Panc1 (cell line): ENCODE data around the gene SPTBN4.

Experiments
- CTCF ChIP-seq: fragments of 450-650 bp; IDR thresholded peaks from 2 replicates; pipeline ENCODE4 v1.5.1; 2017; ENCODE audit warnings: mild to moderate bottlenecking
- REST ChIP-seq, 2 experiments: IDR thresholded peaks; 2 replicates each; pipeline ENCODE4 v1.6.1; 2011 to 2012; ENCODE audit warnings: low read depth in 2 of 2, control low read depth in 1 of 2, low read length in 1 of 2, mild to moderate bottlenecking in 1 of 2, moderate library complexity in 1 of 2; ENCODE audit not compliant: insufficient read depth in 1 of 2
- TCF7L2 ChIP-seq: IDR thresholded peaks from 2 replicates; pipeline ENCODE4 v1.6.1; 2011; ENCODE audit warnings: mild to moderate bottlenecking, low read depth, low read length, inconsistent platforms

- TF ChIP-seq CTCF (no peak), TCF7L2 (no peak), REST (IDR thresholded peaks at IDR 0.05; ENCODE audit: insufficient read depth in 1 of 2, low read depth in 2 of 2, low read length in 1 of 2) (no peak)
These were observed 115.7 kb downstream of the SPTBN4 start for GRCh38 chr19:40582467-40582866.
